ENCODE data around the gene TTC17. TPM values are rescaled to one million over a fixed set of nuclear protein-coding genes. Genes with fewer than 3 reads are reported as not detected.
"Not testable (repeated sequence)": the region's sequence is repeated elsewhere in the genome, so short reads cannot be mapped to it uniquely, and the experiment has no call there.

Gene TTC17
- total RNA-seq, 1 donor from 2014 or later, result 93.7 TPM

- peaks cover 69% of the 10 kb centered on the region for H3K36me3 Mint-ChIP-seq (ENCODE audit: unreplicated experiment)
Measured at GRCh38 chr11:43447151-43447550, 88.4 kb downstream of the TTC17 start.

GRCh38 chr11:43458486-43458885 is 99.8 kb downstream of the TTC17 start:
- no peaks in the 10 kb centered on the region for H3K27me3 Mint-ChIP-seq (ENCODE audit: unreplicated experiment)
- H3K4me3 Mint-ChIP-seq (ENCODE audit: unreplicated experiment), result no peak overlapping the region
- H3K36me3 Mint-ChIP-seq (ENCODE audit: unreplicated experiment), result peaks cover 62% of the 10 kb centered on the region
- H3K9me3 Mint-ChIP-seq (ENCODE audit: unreplicated experiment), result peaks cover 5% of the 10 kb centered on the region
- TF ChIP-seq CTCF (IDR thresholded peaks at IDR 0.05), result no peak
- no peaks in the 10 kb centered on the region for H3K4me1 Mint-ChIP-seq (ENCODE audit: unreplicated experiment)
- DNase-seq (ENCODE audit: extremely low spot score, unreplicated experiment), result no peak
- H3K27ac Mint-ChIP-seq (ENCODE audit: unreplicated experiment), result no peak overlapping the region

More at GRCh38 chr11:43447151-43447550, 88.4 kb downstream of the TTC17 start:
- no peaks in the 10 kb centered on the region for H3K4me1 Mint-ChIP-seq (ENCODE audit: unreplicated experiment)
- no peak for TF ChIP-seq CTCF (IDR thresholded peaks at IDR 0.05)
- no peak overlapping the region for H3K27ac Mint-ChIP-seq (ENCODE audit: unreplicated experiment)
- no peaks in the 10 kb centered on the region for H3K9me3 Mint-ChIP-seq (ENCODE audit: unreplicated experiment)
- H3K27me3 Mint-ChIP-seq (ENCODE audit: unreplicated experiment), result no peaks in the 10 kb centered on the region
- DNase-seq (ENCODE audit: extremely low spot score, unreplicated experiment), result no peak
- H3K4me3 Mint-ChIP-seq (ENCODE audit: unreplicated experiment), result no peak overlapping the region

GRCh38 chr11:43459246-43459645 is 100.5 kb downstream of the TTC17 start:
- Mint-ChIP-seq H3K36me3 (ENCODE audit: unreplicated experiment) (peaks cover 62% of the 10 kb centered on the region), H3K4me1 (ENCODE audit: unreplicated experiment) (no peaks in the 10 kb centered on the region), H3K27ac (ENCODE audit: unreplicated experiment) (no peak overlapping the region), H3K4me3 (ENCODE audit: unreplicated experiment) (no peak overlapping the region), H3K9me3 (ENCODE audit: unreplicated experiment) (peaks cover 5% of the 10 kb centered on the region), H3K27me3 (ENCODE audit: unreplicated experiment) (no peaks in the 10 kb centered on the region)
- no peak for DNase-seq (ENCODE audit: extremely low spot score, unreplicated experiment)
- TF ChIP-seq CTCF (IDR thresholded peaks at IDR 0.05), result no peak

GRCh38 chr11:43462359-43462758 is 103.6 kb downstream of the TTC17 start:
- TF ChIP-seq CTCF (IDR thresholded peaks at IDR 0.05), result no peak
- no peak for DNase-seq (ENCODE audit: extremely low spot score, unreplicated experiment)
- Mint-ChIP-seq H3K36me3 (ENCODE audit: unreplicated experiment) (peaks cover 75% of the 10 kb centered on the region), H3K4me3 (ENCODE audit: unreplicated experiment) (no peak overlapping the region), H3K27ac (ENCODE audit: unreplicated experiment) (no peak overlapping the region), H3K27me3 (ENCODE audit: unreplicated experiment) (no peaks in the 10 kb centered on the region), H3K4me1 (ENCODE audit: unreplicated experiment) (no peaks in the 10 kb centered on the region), H3K9me3 (ENCODE audit: unreplicated experiment) (peaks cover 23% of the 10 kb centered on the region)

GRCh38 chr11:43467958-43468357 is 109.2 kb downstream of the TTC17 start:
- TF ChIP-seq CTCF (IDR thresholded peaks at IDR 0.05), result no peak
- no peak for DNase-seq (ENCODE audit: extremely low spot score, unreplicated experiment)
- H3K27ac Mint-ChIP-seq (ENCODE audit: unreplicated experiment), result no peak overlapping the region
- no peaks in the 10 kb centered on the region for H3K27me3 Mint-ChIP-seq (ENCODE audit: unreplicated experiment)
- peaks cover 72% of the 10 kb centered on the region for H3K36me3 Mint-ChIP-seq (ENCODE audit: unreplicated experiment)
- peaks cover 37% of the 10 kb centered on the region for H3K9me3 Mint-ChIP-seq (ENCODE audit: unreplicated experiment)
- no peaks in the 10 kb centered on the region for H3K4me1 Mint-ChIP-seq (ENCODE audit: unreplicated experiment)
- H3K4me3 Mint-ChIP-seq (ENCODE audit: unreplicated experiment), result no peak overlapping the region

- H3K27ac Mint-ChIP-seq (ENCODE audit: unreplicated experiment), result not testable (repeated sequence)
Measured at GRCh38 chr11:43477491-43477890, 118.8 kb downstream of the TTC17 start.

More at GRCh38 chr11:43477491-43477890, 118.8 kb downstream of the TTC17 start:
- not testable (repeated sequence) for DNase-seq (ENCODE audit: extremely low spot score, unreplicated experiment); H3K4me1 Mint-ChIP-seq (ENCODE audit: unreplicated experiment); H3K27me3 Mint-ChIP-seq (ENCODE audit: unreplicated experiment); H3K4me3 Mint-ChIP-seq (ENCODE audit: unreplicated experiment)
- H3K36me3 Mint-ChIP-seq (ENCODE audit: unreplicated experiment), result peaks cover 59% of the 10 kb centered on the region
- H3K9me3 Mint-ChIP-seq (ENCODE audit: unreplicated experiment), result peaks cover 44% of the 10 kb centered on the region

Measured in osteocyte (in vitro differentiated cells).